H1 (cell line): ENCODE measurements around the gene CUX1.

Source experiments
- CEBPB ChIP-seq: IDR thresholded peaks from 2 replicates; pipeline ENCODE4 v1.6.1; 2012; ENCODE audit warnings: low read depth, low read length
- CHD2 ChIP-seq: IDR thresholded peaks from 2 replicates; pipeline ENCODE4 v1.6.1; 2012; ENCODE audit warnings: low read length, improper control_type of control experiment
- CTCF ChIP-seq, 3 experiments: IDR thresholded peaks; 1 replicate in 2 of 3; 2 replicates in 1 of 3; pipeline versions ENCODE4 v1.5.1 to v1.6.1; 2011; ENCODE audit warnings: low read length in 3 of 3, mild to moderate bottlenecking in 3 of 3, inconsistent platforms in 2 of 3, low read depth in 1 of 3, moderate library complexity in 1 of 3; ENCODE audit not compliant: insufficient read depth in 1 of 3; ENCODE audit errors: control extremely low read depth in 1 of 3
- EP300 ChIP-seq, 2 experiments: IDR thresholded peaks; 1 replicate in 1 of 2; 2 replicates in 1 of 2; pipeline ENCODE4 v1.6.1; 2011 to 2012; ENCODE audit warnings: low read depth in 2 of 2, low read length in 2 of 2, mild to moderate bottlenecking in 2 of 2, borderline replicate concordance in 1 of 2, inconsistent platforms in 1 of 2, moderate library complexity in 1 of 2
- EZH2 ChIP-seq: fragments of 200-600 bp; sonication (generic); IDR thresholded peaks from 2 replicates; pipeline ENCODE4 v1.7.1; 2012; ENCODE audit warnings: low read depth, mild to moderate bottlenecking, moderate library complexity, low read length, inconsistent platforms; ENCODE audit not compliant: severe bottlenecking
- KDM1A ChIP-seq: fragments of 200-600, 300-600 bp; sonication (generic); IDR thresholded peaks from 2 replicates; pipeline ENCODE4 v1.7.1; 2016; ENCODE audit warnings: mild to moderate bottlenecking, low read length, borderline replicate concordance
- POLR2A ChIP-seq, 2 experiments: IDR thresholded peaks; 1 replicate in 1 of 2; 2 replicates in 1 of 2; pipeline ENCODE4 v1.6.1; 2011; ENCODE audit warnings: low read depth in 2 of 2, low read length in 2 of 2, mild to moderate bottlenecking in 2 of 2; ENCODE audit errors: control extremely low read depth in 1 of 2
- POLR2AphosphoS5 ChIP-seq: IDR thresholded peaks from 2 replicates; pipeline ENCODE4 v1.6.1; 2011; ENCODE audit warnings: low read depth, low read length
- RBBP5 ChIP-seq: IDR thresholded peaks from 2 replicates; pipeline ENCODE4 v1.7.1; 2012; ENCODE audit warnings: low read depth, mild to moderate bottlenecking, inconsistent platforms, low read length, moderate library complexity, borderline replicate concordance
- TCF12 ChIP-seq: IDR thresholded peaks from 2 replicates; pipeline ENCODE4 v1.6.1; 2011; ENCODE audit warnings: low read depth, mild to moderate bottlenecking, low read length
- YY1 ChIP-seq: IDR thresholded peaks from 2 replicates; pipeline ENCODE4 v1.6.1; 2011; ENCODE audit warnings: low read depth, mild to moderate bottlenecking, low read length

- TF ChIP-seq POLR2AphosphoS5 (no peak), CTCF (IDR thresholded peaks at IDR 0.05; ENCODE audit: control extremely low read depth in 1 of 3, insufficient read depth in 1 of 3, low read depth in 1 of 3, low read length in 3 of 3) (no peak), EP300 (IDR thresholded peaks at IDR 0.05; ENCODE audit: borderline replicate concordance in 1 of 2, low read depth in 2 of 2, low read length in 2 of 2) (no peak), YY1 (no peak), EZH2 (no peak), TCF12 (no peak), RBBP5 (no peak), CEBPB (no peak), CHD2 (no peak), KDM1A (no peak), POLR2A (IDR thresholded peaks at IDR 0.05; ENCODE audit: control extremely low read depth in 1 of 2, low read depth in 2 of 2, low read length in 2 of 2) (no peak)
These were observed 502.8 kb downstream of the CUX1 start for GRCh38 chr7:102320181-102320580.
